Liver (tissue), 9 donors: ENCODE measurements around the gene PDZD11. TPM values are rescaled to one million over a fixed set of nuclear protein-coding genes. Genes with fewer than 3 reads are reported as not detected.
"Not testable (repeated sequence)": the region's sequence is repeated elsewhere in the genome, so short reads cannot be mapped to it uniquely, and the experiment has no call there.

Experiments
- DNase-seq: peaks from one replicate; pipeline ENCODE4 v3.0.0-alpha.2; 2017; ENCODE audit warnings: low spot score
- H3K27ac ChIP-seq, 2 donors: one replicate each; pipeline ENCODE4 v1.7.0; 2013; ENCODE audit warnings: inconsistent platforms in 2 of 2, low read length in 2 of 2, control low read depth in 1 of 2, low read depth in 1 of 2, mild to moderate bottlenecking in 1 of 2
- H3K27me3 ChIP-seq, 4 donors: one replicate each; pipeline versions ENCODE4 v1.6.1 to v1.7.0; 2013; ENCODE audit warnings: low read length in 3 of 4, inconsistent platforms in 1 of 4, mild to moderate bottlenecking in 1 of 4, moderate library complexity in 1 of 4; ENCODE audit not compliant: control insufficient read depth in 4 of 4, insufficient read depth in 4 of 4
- H3K36me3 ChIP-seq, 4 donors: one replicate each; pipeline versions ENCODE4 v1.6.1 to v1.7.0; 2013; ENCODE audit warnings: low read length in 3 of 4, mild to moderate bottlenecking in 3 of 4, low read depth in 1 of 4, moderate library complexity in 1 of 4; ENCODE audit not compliant: control insufficient read depth in 4 of 4, insufficient read depth in 3 of 4
- H3K4me1 ChIP-seq, 4 donors: one replicate each; pipeline versions ENCODE4 v1.6.1 to v1.7.0; 2013; ENCODE audit warnings: low read length in 3 of 4, mild to moderate bottlenecking in 3 of 4, moderate library complexity in 1 of 4; ENCODE audit not compliant: control insufficient read depth in 4 of 4, insufficient read depth in 4 of 4
- H3K4me3 ChIP-seq, 3 donors: one replicate each; pipeline versions ENCODE4 v1.6.1 to v1.7.0; 2013; ENCODE audit warnings: low read length in 3 of 3, control low read depth in 1 of 3, low read depth in 1 of 3, mild to moderate bottlenecking in 1 of 3
- H3K9ac ChIP-seq, 2 donors: one replicate each; pipeline ENCODE4 v1.7.0; 2013; ENCODE audit warnings: low read length in 2 of 2, mild to moderate bottlenecking in 2 of 2, moderate library complexity in 2 of 2, control low read depth in 1 of 2, low read depth in 1 of 2
- H3K9me3 ChIP-seq, 4 donors: one replicate each; pipeline versions ENCODE4 v1.6.1 to v1.7.0; 2013; ENCODE audit warnings: low read length in 3 of 4; ENCODE audit not compliant: control insufficient read depth in 4 of 4
- ATF3 ChIP-seq: IDR thresholded peaks from 2 replicates; pipeline ENCODE4 v1.6.1; 2016; ENCODE audit warnings: antibody characterized with exemption
- CTCF ChIP-seq: fragments of 150-350 bp; IDR thresholded peaks from 2 replicates; pipeline ENCODE4 v1.5.1; 2017; ENCODE audit warnings: improper control_type of control experiment, low read depth, low read length; ENCODE audit not compliant: missing input control
- EGR1 ChIP-seq, 2 donors: IDR thresholded peaks; 2 replicates each; pipeline ENCODE4 v1.6.1; 2016 to 2018; ENCODE audit warnings: antibody characterized with exemption in 2 of 2, low read depth in 2 of 2
- FOXA1 ChIP-seq: IDR thresholded peaks from 2 replicates; pipeline ENCODE4 v1.6.1; 2016; ENCODE audit warnings: antibody characterized with exemption
- FOXA2 ChIP-seq: IDR thresholded peaks from 2 replicates; pipeline ENCODE4 v1.6.1; 2016; ENCODE audit warnings: antibody characterized with exemption
- GABPA ChIP-seq, 2 donors: IDR thresholded peaks in 1 of 2; conservative IDR thresholded peaks in 1 of 2; 2 replicates each; pipeline ENCODE4 v1.6.1; 2016; ENCODE audit warnings: antibody characterized with exemption in 2 of 2, mild to moderate bottlenecking in 1 of 2, moderate library complexity in 1 of 2
- HNF4A ChIP-seq, 2 donors: conservative IDR thresholded peaks; 2 replicates each; pipeline ENCODE4 v1.6.1; 2016; ENCODE audit warnings: antibody characterized with exemption in 2 of 2, mild to moderate bottlenecking in 2 of 2
- HNF4G ChIP-seq: IDR thresholded peaks from 2 replicates; pipeline ENCODE4 v1.6.1; 2016; ENCODE audit warnings: antibody characterized with exemption
- JUND ChIP-seq, 2 donors: IDR thresholded peaks; 2 replicates each; pipeline ENCODE4 v1.6.1; 2016; ENCODE audit warnings: antibody characterized with exemption in 2 of 2
- MAX ChIP-seq: IDR thresholded peaks from 2 replicates; pipeline ENCODE4 v1.6.1; 2016; ENCODE audit warnings: antibody characterized with exemption
- NR2F2 ChIP-seq: IDR thresholded peaks from 2 replicates; pipeline ENCODE4 v1.6.1; 2016; ENCODE audit warnings: antibody characterized with exemption
- REST ChIP-seq: IDR thresholded peaks from 2 replicates; pipeline ENCODE4 v1.6.1; 2016; ENCODE audit warnings: antibody characterized with exemption, mild to moderate bottlenecking
- RXRA ChIP-seq, 2 donors: IDR thresholded peaks; 2 replicates each; pipeline ENCODE4 v1.6.1; 2017 to 2018; ENCODE audit warnings: antibody characterized with exemption in 2 of 2, mild to moderate bottlenecking in 1 of 2
- SP1 ChIP-seq: IDR thresholded peaks from 2 replicates; pipeline ENCODE4 v1.6.1; 2018; ENCODE audit warnings: antibody characterized with exemption, mild to moderate bottlenecking
- TAF1 ChIP-seq: conservative IDR thresholded peaks from 2 replicates; pipeline ENCODE4 v1.6.1; 2016; ENCODE audit warnings: antibody characterized with exemption, mild to moderate bottlenecking
- ZBTB33 ChIP-seq: IDR thresholded peaks from 2 replicates; pipeline ENCODE4 v1.6.1; 2016; ENCODE audit warnings: antibody characterized with exemption
- WGBS: extraction: QIAGEN DNeasy Blood & Tissue Kit; methylation state at CpG from one replicate; pipeline ENCODE4 v1.1.7; 2013; 5-methylcytosine and 5-hydroxymethylcytosine counted together
- polyA plus RNA-seq, 2 donors: library from polyadenylated mRNA; stranded (reverse) in 1 of 2; unstranded in 1 of 2; fragments of 200-250 nt in 1 of 2; fragments of >200 nt in 1 of 2; fragmentation: Nextera tagmentation in 1 of 2; extraction: Ambion mirVana in 1 of 2; gene quantifications; one replicate each; pipeline versions ENCODE4 v1.2.1 to v1.2.3, GENCODE V29; 2013 to 2015
- total RNA-seq, 2 donors: library from RNA; depleted of rRNA; stranded (reverse); fragments of >200 nt; gene quantifications; one replicate each; pipeline ENCODE4 v1.2.3, GENCODE V29; 2014
- donor health status: healthy.
- donor health status: healthy.
- donor health status: healthy.
- donor health status: healthy.
- donor health status: healthy.

Gene PDZD11
- total and polyA plus RNA-seq, 4 donors = 8.5 to 25.9 (median 15.8) TPM

GRCh38 chrX:70324326-70324725 is 34.6 kb upstream of the PDZD11 start:
- no peak overlapping the region for H3K4me3 ChIP-seq
- H3K36me3 ChIP-seq = no peaks in the 10 kb centered on the region
- H3K9ac ChIP-seq = no peak overlapping the region
- 97% methylated on average over 2 of the region's 2 CpGs for WGBS
- no peaks in the 10 kb centered on the region for H3K4me1 ChIP-seq
- no peak overlapping the region for H3K27ac ChIP-seq
- TF ChIP-seq TAF1 (no peak), HNF4A (conservative IDR thresholded peaks at IDR 0.05) (no peak), NR2F2 (no peak), ATF3 (no peak), ZBTB33 (no peak), CTCF (no peak), RXRA (IDR thresholded peaks at IDR 0.05) (no peak)
- DNase-seq = no peak
- H3K27me3 ChIP-seq = no peaks in the 10 kb centered on the region
- H3K9me3 ChIP-seq = no peaks in the 10 kb centered on the region

- WGBS = 99% methylated on average over 6 of the region's 6 CpGs
- not testable (repeated sequence) for H3K27ac ChIP-seq, H3K9me3 ChIP-seq, H3K36me3 ChIP-seq, H3K27me3 ChIP-seq, H3K4me3 ChIP-seq, DNase-seq, H3K4me1 ChIP-seq, H3K9ac ChIP-seq
Observed at GRCh38 chrX:70323628-70324027, 33.9 kb upstream of the PDZD11 start.

- WGBS = over 99% methylated on average over 4 of the region's 4 CpGs
- no peak overlapping the region for H3K4me3 ChIP-seq
- TF ChIP-seq TAF1 (no peak), SP1 (no peak), GABPA (IDR thresholded peaks at IDR 0.05 in 1 of 2, conservative IDR thresholded peaks at IDR 0.05 in 1 of 2) (no peak), ZBTB33 (no peak), HNF4G (no peak), EGR1 (IDR thresholded peaks at IDR 0.05; ENCODE audit: low read depth in 2 of 2) (no peak), MAX (no peak), NR2F2 (no peak), FOXA1 (no peak), FOXA2 (no peak), JUND (IDR thresholded peaks at IDR 0.05) (no peak), REST (no peak), RXRA (IDR thresholded peaks at IDR 0.05) (no peak)
Observed at GRCh38 chrX:70322784-70323183, 33.1 kb upstream of the PDZD11 start.

More at GRCh38 chrX:70322784-70323183, 33.1 kb upstream of the PDZD11 start:
- Histone ChIP-seq H3K36me3 (no peaks in the 10 kb centered on the region), H3K4me1 (no peaks in the 10 kb centered on the region), H3K27ac (no peak overlapping the region), H3K9ac (no peak overlapping the region), H3K9me3 (no peaks in the 10 kb centered on the region), H3K27me3 (no peaks in the 10 kb centered on the region)
- no peak for DNase-seq
